Measurements from ENCODE around the gene SULF2. TPM values are rescaled to one million over a fixed set of nuclear protein-coding genes. Genes with fewer than 3 reads are reported as not detected.

SULF2 gene
- total and polyA plus RNA-seq, 9 of the 15 experiments (the other 6 are each of a cell fraction or from before 2014, with no cell fraction given) = 0.33 TPM; not detected in 8

DNA sequence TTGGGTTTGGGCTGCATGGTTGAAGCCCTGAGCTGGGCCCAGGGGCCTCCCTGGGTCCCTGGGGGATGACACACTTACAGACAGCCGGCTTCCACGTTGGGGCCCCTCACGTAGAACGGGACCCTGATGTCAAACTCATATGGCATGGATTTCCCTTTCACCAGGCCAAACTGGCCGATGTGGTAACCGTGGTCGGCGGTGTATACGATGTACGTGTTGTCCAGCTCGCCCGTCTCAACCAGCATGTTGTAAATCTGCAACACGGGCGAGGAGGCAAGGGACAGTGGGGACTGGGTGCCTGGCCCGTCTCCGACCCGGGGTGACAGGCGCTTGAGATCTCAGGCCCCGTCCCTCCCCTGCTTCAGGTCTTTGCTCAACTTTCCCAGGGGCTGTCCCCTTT, 102.4 kb downstream of the SULF2 start:
- no TSS peak for BruUV-seq (replicated peaks)
- ChIA-PET POLR2A (no interaction called here), CTCF (ENCODE audit: low intra/inter-chr PET ratio) (no interaction called here)
- no peak overlapping the region for H2AFZ ChIP-seq (ENCODE audit: low read depth, low read length)
- DNase-seq (ENCODE audit: extremely low read depth in 1 of 4, low spot score in 3 of 4) = no peak
- H3K4me2 ChIP-seq (ENCODE audit: insufficient read depth, low read length) = no peak overlapping the region
- TF ChIP-seq BRD4 (IDR thresholded peaks at IDR 0.05) = no peak
- TF ChIP-seq CBX2 (IDR thresholded peaks at IDR 0.05; ENCODE audit: insufficient read depth, low read length, poor library complexity, severe bottlenecking) = no peak
- TF ChIP-seq, protein P1, sequence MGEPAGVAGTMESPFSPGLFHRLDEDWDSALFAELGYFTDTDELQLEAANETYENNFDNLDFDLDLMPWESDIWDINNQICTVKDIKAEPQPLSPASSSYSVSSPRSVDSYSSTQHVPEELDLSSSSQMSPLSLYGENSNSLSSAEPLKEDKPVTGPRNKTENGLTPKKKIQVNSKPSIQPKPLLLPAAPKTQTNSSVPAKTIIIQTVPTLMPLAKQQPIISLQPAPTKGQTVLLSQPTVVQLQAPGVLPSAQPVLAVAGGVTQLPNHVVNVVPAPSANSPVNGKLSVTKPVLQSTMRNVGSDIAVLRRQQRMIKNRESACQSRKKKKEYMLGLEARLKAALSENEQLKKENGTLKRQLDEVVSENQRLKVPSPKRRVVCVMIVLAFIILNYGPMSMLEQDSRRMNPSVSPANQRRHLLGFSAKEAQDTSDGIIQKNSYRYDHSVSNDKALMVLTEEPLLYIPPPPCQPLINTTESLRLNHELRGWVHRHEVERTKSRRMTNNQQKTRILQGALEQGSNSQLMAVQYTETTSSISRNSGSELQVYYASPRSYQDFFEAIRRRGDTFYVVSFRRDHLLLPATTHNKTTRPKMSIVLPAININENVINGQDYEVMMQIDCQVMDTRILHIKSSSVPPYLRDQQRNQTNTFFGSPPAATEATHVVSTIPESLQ (CRISPR knock-in tag; IDR thresholded peaks at IDR 0.05) = no peak
- TF ChIP-seq YY1 (IDR thresholded peaks at IDR 0.05; ENCODE audit: borderline replicate concordance in 1 of 3, control insufficient read depth in 1 of 3, extremely low read depth in 1 of 3, insufficient read depth in 3 of 3, insufficient read length in 1 of 3, insufficient replicate concordance in 2 of 3, low read depth in 1 of 3, low read length in 2 of 3) = no peak
- TF ChIP-seq, protein P2, sequence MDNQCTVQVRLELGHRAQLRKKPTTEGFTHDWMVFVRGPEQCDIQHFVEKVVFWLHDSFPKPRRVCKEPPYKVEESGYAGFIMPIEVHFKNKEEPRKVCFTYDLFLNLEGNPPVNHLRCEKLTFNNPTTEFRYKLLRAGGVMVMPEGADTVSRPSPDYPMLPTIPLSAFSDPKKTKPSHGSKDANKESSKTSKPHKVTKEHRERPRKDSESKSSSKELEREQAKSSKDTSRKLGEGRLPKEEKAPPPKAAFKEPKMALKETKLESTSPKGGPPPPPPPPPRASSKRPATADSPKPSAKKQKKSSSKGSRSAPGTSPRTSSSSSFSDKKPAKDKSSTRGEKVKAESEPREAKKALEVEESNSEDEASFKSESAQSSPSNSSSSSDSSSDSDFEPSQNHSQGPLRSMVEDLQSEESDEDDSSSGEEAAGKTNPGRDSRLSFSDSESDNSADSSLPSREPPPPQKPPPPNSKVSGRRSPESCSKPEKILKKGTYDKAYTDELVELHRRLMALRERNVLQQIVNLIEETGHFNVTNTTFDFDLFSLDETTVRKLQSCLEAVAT (IDR thresholded peaks at IDR 0.05) = no peak
- TF ChIP-seq ILF3 (IDR thresholded peaks at IDR 0.05; ENCODE audit: borderline replicate concordance) = no peak
- TF ChIP-seq, protein P3, sequence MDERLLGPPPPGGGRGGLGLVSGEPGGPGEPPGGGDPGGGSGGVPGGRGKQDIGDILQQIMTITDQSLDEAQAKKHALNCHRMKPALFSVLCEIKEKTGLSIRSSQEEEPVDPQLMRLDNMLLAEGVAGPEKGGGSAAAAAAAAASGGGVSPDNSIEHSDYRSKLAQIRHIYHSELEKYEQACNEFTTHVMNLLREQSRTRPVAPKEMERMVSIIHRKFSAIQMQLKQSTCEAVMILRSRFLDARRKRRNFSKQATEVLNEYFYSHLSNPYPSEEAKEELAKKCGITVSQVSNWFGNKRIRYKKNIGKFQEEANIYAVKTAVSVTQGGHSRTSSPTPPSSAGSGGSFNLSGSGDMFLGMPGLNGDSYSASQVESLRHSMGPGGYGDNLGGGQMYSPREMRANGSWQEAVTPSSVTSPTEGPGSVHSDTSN (CRISPR knock-in tag; IDR thresholded peaks at IDR 0.05; ENCODE audit: low read depth) = no peak
- TF ChIP-seq, protein P3 (tag; conservative IDR thresholded peaks at IDR 0.05; ENCODE audit: low read depth) = no peak
- no peak for TF ChIP-seq SMAD2 (IDR thresholded peaks at IDR 0.05; ENCODE audit: low read depth, low read length)
- no peak for TF ChIP-seq RNF2 (IDR thresholded peaks at IDR 0.05)
- no peak for TF ChIP-seq ZNF3 (CRISPR knock-in tag; IDR thresholded peaks at IDR 0.05)
- 3% methylated on average over 13 of the region's 19 CpGs for WGBS (ENCODE audit: insufficient coverage, low coverage, missing lambda C conversion rate)
- H3K4me1 ChIP-seq (replicated peaks in 1 of 2; ENCODE audit: control insufficient read depth in 2 of 2, insufficient read depth in 2 of 2, low read length in 2 of 2) = peaks cover 0 to 8% of the 10 kb centered on the region in 2 experiments; a peak in 2 of 5 replicates
- no peaks in the 10 kb centered on the region for H3K36me3 ChIP-seq (ENCODE audit: control insufficient read depth, insufficient read depth, low read length)
- no peaks in the 10 kb centered on the region for H3K9me1 ChIP-seq (ENCODE audit: control insufficient read depth, insufficient read depth, low read length)
- ATAC-seq = no peak
- peaks cover 50 to 89% of the 10 kb centered on the region in 2 experiments for H3K27me3 ChIP-seq (ENCODE audit: control insufficient read depth in 2 of 2, insufficient read depth in 2 of 2, low read length in 2 of 2)
- no peak for FAIRE-seq
- peaks cover 22% of the 10 kb centered on the region for H4K20me1 ChIP-seq (replicated peaks; ENCODE audit: control insufficient read depth, insufficient read depth, low read length)
- no peaks in the 10 kb centered on the region for H3K9me3 ChIP-seq (replicated peaks; ENCODE audit: control insufficient read depth, insufficient read depth, low read depth, low read length)
- H3K79me2 ChIP-seq (ENCODE audit: control insufficient read depth, insufficient read depth, low read length) = no peaks in the 10 kb centered on the region
- no peak overlapping the region for H3K4me3 ChIP-seq
- intact Hi-C loops (cut with micrococcal nuclease) = no loop called here
- H3K9ac ChIP-seq (ENCODE audit: insufficient read depth in 1 of 2, low read depth in 2 of 2, low read length in 2 of 2) = no peak overlapping the region; a peak in 1 of 4 replicates
- no peak overlapping the region for H3K27ac ChIP-seq (ENCODE audit: extremely low read depth, low read depth, low read length)
- in situ Hi-C loops (cut with MboI) = no loop called here
